IPS DF 4.7 (cell line): ENCODE measurements around the gene C2orf69.

ENCODE experiments used
- DNase-seq: peaks from one replicate; pipeline ENCODE4 v3.0.0-alpha.2; 2013; ENCODE audit warnings: low spot score; ENCODE audit errors: extremely low read depth

Gene C2orf69

DNA sequence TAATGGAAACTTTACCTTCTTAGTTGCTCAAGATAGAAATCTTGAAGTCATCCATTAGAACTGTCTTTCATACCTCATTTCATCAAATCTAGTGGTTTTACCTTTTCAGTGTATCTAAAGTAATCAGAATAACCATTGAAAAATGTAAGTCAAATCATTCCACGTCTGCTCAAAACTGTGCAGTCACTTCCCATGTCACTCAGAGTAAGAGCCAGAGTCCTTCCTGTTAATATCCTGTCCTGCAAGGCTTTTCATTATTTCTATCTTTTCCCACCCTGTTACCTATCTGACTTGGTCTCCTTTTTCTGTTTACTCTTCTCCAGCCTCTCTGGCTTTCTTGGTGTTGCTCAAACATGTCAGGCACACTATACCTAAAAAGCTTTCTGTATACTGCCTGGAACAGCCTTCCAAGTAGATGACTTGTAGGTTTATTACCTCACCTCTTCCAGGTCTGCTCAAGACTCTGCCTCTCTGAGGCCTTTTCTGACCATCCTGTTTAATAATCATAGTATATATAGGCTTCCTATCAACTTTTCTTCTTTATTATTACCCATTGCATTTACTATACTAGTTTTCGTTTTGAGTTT, 3.4 kb downstream of the C2orf69 start:
- DNase-seq, result no peak

DNA sequence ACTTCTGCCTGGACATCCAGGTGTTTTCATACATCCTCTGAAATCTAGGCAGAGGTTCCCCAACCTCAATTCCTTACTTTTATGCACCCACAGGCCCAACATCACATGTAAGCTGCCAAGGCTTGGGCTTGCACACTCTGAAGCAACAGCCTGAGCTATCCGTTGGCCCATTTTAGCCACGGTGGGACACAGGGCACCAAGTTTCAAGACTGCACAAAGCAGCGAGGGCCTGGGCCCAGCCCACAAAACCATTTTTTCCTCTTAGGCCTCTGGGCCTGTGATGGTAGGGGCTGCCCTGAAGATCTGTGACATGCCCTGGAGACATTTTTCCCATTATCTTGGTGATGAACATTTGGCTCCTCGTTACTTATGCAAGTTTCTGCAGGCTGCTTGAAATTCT, 5.9 kb downstream of the C2orf69 start:
- DNase-seq, result no peak

DNA sequence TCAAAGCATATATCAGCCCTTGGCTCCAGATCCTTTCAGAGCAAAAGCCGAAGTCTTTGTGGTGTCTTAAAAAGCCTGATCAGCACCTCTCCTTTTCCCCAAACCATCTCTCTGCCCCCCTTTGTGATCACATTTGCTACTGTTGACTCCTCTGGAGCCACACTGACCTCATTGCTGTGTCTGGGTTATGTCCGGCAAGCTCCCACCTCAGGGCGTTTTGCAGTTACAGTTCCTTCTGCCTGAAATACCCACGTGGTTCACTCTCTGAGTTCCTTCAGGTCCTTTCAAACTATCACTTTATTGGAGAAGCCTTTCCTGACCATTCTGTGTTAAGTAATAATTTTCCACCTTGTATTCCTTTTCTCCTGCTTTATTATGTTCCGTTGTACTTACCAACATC, 11.8 kb downstream of the C2orf69 start:
- no peak for DNase-seq

DNA sequence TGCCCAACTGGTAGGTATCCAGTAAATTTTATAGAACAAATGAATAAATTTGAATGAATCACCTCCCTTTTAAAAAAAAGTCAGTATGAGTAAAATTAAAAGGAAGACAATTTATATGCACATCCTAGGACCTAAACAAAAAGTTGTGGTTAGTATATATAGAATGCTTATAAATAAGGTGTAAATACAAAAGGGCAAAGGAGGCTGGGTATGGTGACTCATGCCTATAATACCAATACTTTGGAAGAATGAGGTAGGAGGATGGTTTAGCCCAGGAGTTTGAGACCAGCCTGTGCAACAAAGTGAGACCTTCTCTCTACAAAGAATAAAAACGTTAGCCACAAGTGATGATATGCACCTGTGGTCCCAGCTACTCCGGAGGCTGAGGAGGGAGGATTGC, 12.8 kb downstream of the C2orf69 start:
- DNase-seq, result no peak

DNA sequence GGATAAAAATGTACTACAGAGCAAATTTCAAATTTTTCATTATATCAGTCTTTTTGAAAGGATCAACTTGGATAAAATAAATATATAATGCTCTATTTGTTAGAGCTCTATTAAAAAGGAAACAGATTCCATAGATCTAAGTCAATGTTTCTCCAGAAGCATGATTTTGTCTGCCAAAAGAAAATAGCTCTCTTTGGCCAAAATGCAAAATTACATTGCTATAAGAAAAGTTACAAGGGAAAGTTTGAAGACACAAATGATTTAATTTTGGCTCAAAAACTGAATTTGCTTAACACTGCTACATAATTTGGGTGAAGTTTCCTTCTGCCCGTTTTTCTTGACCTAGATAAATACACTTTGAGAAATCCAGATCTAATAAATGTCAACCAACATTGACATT, 15.7 kb downstream of the C2orf69 start:
- DNase-seq, result no peak

DNA sequence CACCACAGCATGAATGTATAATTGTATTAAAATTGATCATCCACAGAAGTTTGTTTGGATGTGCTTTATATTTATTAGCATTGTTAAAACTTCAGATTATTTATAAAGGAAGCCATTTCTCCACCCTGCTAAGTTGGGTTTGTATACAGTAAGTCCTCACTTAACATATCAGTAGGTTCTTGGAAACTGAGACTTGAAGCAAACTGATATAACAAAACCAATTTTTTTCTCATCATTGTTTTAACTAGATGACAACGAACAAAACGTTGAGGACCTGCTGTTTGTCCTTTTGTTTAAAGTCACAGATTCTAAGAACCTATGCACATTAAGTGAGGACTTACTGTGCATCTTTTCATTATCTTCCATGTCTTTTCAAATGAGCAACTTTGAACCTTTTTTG, 17.1 kb downstream of the C2orf69 start:
- DNase-seq, result no peak

DNA sequence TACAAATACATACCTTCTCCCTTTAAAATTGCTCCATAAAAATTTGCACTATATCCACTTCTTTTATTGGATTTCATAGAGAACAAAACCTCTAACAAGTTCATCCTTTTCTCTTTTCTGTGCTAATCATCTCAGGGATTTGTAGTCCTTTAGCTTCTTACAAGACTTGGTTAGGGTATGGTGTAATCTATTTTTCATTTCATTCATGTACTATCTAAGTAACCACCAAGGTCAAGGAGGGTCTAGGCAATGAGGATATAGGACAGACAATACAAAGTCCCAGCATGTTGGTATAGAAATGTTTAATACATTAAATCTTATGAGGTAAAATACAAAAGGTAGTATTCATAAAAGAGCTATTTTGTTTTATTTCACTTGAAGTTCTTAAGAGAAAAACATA, 17.5 kb downstream of the C2orf69 start:
- DNase-seq, result no peak

DNA sequence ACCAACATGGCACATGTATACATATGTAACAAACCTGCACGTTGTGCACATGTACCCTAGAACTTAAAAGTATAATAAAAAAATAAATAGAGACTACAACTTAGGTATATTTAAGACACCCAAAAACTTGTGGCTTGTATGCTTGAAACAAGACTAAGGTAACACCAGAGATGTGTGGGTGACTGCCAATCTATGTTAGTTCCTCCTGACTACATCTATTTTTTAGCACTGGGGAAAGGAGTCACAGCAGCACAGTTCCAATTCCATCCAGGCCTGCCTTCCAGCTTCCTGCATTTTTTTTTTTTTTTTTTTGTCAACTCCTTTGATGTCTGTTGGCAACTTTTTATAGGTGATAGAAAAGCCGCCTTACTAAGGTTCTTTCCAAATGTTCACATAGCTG, 18.2 kb downstream of the C2orf69 start:
- DNase-seq, result no peak

DNA sequence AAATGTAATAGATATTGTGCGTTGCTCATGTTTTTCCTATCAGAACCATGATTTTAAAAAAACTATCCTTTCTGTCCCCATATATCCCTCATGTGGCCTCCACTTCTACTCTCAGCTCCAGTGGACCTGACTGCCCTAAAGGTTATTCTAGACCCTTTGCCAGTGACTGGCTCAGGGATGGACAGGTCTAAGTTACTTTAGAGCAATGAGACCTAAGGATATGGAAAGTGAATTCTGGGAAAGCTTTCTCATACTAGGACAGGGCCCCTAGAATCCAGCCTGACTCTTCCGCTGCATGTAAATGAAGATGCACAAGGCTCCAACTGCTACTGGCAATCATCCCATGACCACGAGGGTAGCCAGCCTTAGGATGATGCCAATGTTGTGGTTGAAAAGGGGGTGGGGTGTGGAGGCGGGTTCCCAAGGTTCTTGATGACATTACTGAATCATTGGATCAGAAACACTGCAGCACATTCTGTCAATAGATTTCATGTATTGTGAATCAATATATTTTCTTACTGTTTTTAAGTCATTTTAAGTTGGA, 21.3 kb downstream of the C2orf69 start:
- no peak for DNase-seq

DNA sequence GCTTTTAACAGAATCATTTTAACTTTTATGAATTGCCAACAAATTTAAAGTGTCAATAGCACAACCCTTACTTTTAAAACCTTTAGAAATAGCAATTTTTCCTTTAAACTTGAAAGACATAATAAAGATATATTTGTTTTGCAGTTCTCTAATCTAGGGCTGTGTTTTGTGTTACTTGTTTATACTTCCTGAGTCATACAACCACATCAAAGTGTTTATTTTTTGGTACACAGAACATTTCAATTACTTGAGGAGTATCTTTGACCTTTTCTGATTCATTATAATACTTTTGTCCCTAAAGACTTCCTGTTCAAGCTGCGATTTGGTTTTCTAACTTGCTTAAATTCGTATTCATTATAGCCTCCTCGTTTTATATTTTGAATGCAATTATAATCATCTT, 22.4 kb downstream of the C2orf69 start:
- DNase-seq, result no peak

DNA sequence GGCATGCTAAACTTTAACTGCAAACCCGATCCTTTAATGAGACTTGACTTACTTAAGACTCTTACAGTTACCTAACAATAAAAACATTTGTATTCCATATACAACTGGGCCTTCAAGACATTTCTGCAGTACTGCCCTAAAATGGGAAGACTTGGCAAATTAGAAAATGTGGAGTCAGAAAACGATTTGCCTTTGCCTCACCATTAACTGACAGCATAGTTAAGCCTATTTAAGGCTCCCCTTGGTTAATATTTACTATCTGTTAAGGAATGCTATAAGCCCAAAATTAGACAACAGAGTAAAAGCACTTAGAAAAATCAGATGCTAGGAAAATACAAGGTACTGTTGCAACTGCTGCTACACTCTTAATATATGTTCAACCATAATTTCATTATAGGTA, 25.5 kb downstream of the C2orf69 start:
- no peak for DNase-seq

DNA sequence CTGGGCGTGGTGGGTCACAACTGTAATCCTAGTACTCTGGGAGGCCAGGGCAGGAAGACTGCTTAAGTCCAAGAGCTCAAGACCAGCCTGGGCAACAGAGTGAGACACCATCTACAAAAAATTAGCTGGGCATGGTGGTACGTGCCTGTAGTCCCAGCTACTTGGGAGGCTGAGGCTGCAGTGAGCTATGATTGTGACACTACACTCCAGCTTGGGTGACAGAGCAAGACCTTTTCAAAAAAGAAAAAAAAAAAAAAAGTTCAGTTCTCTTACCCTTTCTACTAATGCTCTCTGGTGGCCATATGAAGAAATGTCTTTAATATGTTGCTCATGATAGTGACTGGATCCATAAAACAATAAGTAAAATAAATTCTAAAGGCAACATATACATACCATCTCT, 29.3 kb downstream of the C2orf69 start:
- no peak for DNase-seq

DNA sequence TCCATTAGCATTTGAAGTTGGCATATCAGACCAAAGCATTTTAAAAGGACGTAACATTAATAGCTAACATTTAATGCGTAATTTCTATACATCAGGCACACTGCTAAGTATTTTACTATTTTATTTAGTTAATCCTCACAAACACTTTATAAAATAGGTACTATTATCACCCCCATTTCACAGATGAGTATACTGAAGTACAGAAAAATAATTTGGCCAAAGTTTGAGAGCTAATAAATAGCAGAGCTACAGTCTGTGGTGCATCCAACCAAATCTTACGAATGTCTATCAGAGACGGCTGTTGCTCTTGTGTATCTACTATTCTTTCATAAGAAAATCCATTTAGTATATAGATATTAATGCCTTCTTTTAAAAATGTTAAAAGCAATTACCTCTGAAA, 32.3 kb downstream of the C2orf69 start:
- DNase-seq, result no peak

DNA sequence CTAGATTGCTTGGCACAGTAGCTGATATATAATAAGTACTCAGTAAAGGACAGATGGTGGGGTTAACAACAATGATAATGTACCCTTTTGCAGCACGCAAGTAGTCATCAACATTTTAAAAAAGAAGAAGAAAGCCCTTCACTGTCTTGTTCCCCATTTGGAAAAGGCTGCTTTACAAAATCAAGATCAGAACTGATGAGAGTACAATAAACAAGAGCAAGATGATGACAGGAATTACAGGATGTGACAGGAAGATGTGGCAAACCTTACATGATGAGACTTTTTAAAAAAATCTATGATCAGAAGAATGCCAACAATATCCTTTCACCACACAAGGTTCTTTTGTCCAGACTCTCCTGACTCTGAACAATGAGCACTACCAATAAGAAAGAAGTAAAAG, 35.1 kb downstream of the C2orf69 start:
- no peak for DNase-seq

DNA sequence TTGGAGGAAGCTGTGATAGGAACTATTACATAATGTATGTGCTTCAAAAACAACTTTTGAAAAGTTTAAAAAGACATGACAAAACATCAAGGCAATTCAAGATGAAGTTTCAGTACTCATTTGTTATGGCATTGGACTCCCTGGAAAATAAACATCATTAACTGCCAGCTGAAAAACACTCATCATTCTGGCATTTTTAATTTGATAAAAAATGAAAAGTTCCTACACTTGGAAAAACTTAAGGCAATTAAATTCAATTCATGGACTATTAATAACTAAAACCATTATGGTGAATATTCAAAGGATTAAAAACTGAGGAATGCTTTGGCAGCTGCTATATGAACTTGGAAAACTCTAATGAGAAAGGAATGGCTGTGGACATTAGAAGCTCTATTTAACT, 35.7 kb downstream of the C2orf69 start:
- DNase-seq, result no peak

DNA sequence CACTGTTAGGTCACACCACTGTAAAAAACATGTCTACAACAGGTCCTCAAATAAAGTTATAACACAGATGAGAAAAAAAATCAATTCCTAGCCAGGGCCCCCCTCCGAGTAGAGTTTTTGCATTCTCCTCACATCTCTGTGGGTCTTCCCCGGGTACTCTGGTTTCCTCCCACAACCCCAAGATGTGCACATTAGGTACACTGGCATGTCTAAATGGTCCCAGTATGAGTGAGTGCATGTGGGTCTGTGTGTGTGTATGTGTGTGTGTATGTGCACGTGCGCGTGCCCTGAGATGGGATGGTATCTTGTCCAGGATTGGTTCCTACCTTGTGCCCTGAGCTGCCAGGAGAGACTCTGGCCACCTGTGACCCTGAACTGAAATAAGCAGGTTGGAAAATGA, 39.3 kb downstream of the C2orf69 start:
- no peak for DNase-seq

DNA sequence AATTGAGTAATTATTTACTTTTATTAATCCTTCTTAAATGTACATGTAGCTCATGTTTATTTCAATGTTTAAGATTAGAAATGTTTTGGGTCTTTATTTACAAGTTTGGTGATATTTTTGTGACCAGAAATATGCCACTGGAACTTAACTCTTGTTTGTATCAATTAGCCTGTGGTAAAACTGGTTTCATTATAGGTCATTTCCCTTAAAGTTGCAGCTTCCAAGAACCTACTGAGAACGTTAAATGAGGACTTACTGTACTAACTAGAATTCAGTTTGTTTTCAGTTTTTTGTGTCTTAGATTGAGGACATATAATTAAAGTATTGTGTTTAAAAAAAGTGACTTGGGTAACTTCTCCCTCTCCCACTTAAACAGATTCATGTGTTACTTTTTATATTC, 39.9 kb downstream of the C2orf69 start:
- no peak for DNase-seq

DNA sequence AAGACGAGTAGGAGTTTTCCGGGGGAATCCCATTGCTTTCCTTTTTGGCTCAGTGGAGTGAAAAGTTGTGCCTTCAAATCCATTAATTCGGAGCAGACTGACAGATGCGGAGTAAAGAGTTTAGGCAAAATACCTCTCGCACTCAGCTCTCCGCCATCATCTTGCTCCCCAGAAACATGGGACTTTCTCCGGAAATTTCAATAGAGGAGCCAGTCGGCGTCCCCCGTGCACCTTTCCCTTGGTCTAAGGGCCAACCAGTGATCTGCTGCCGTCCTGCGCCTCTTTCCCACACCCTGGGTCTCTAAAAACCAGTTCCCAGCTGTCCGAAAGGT, 43.9 kb downstream of the C2orf69 start:
- DNase-seq, result no peak

DNA sequence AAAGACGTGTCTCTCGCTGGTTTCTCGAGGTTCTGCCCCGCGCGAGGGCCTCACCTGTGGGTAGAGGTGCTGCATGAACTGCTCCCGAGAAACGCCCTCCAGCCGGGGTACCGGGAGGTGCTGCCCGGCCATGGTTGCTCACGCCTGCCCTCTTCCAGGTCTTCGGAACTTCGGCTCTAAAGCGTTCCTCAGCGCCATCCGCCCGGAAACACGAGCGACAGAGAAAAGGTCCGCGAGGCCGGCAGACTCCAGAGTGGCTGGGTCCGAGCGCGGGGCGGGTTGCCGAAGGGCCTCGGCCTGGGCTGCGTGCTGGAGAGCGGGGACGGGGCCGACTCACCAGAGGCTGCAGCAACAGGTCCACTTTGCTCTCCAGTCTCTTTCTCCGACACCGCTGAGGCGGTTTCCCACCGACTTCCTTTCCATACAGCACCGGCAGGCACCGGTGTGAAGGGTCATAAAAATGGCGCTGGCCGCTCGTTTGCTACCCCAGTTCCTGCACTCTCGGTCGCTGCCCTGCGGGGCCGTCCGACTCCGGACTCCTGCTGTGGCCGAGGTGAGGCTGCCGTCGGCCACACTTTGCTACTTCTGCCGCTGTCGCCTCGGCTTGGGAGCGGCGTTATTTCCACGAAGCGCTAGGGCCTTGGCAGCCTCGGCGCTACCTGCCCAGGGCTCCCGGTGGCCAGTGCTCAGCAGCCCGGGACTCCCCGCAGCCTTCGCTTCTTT, 44.4 kb downstream of the C2orf69 start, which contains the start of the genes MAIP1 and TYW5:
Gene MAIP1 (plus strand): TSS at position 244 of the 723 bp plus-strand sequence. CDS start 217 bp downstream, at position 461.
Gene TYW5 (minus strand): TSS at position 153 of the 723 bp plus-strand sequence. CDS start 21 bp downstream, at position 132.
- peak; percentile 38 for DNase-seq

DNA sequence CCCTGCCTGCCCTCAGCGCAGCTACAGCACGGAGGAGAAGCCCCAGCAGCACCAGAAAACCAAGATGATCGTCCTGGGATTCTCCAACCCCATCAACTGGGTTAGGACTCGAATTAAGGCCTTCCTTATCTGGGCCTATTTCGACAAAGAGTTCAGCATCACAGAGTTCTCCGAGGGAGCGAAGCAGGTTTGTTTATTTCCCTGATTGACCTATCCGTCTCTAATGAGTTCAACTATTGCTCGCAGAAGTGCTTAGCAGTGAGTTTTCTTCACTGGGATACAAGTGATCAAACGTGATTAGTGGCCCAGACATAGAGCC, 44.9 kb downstream of the C2orf69 start:
- no peak for DNase-seq

DNA sequence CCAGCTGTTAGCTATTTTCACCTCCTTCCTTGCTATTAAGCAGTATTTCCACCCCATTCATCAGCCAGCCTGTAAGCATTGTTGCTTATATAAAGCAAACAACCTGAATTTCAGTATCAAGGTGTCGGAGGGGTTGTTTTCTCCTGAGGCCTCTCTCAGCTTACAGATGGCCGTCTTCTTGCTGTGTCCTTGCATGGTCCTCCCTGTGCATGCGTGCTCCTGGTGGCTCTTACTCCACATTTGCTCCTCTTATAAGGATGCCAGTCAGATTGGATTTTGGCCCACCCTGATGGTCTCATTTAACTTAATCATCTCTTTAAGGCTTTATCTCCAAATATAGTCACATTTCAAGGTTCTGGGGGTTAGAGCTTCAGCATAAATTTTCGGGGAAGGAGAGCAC, 46.9 kb downstream of the C2orf69 start:
- DNase-seq, result no peak

DNA sequence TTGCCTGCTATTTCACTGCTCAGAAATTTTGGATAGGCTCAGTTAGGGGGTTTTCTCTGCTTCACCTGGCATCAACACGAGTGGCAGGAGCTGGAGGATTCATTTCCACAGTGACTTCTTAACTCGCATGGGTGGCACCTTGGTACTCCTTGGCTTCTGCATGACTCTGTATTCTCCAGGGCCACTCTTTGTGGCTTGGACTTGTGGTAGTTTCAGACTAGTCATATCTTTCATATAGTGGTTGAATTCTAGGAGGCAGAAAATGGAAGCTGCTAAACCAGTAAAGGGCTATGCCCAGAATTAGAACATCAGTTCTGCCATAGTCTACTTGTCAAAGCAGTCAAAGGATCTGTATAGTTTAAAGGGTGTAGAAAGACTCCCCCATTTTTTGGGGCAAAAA, 51.1 kb downstream of the C2orf69 start:
- no peak for DNase-seq

DNA sequence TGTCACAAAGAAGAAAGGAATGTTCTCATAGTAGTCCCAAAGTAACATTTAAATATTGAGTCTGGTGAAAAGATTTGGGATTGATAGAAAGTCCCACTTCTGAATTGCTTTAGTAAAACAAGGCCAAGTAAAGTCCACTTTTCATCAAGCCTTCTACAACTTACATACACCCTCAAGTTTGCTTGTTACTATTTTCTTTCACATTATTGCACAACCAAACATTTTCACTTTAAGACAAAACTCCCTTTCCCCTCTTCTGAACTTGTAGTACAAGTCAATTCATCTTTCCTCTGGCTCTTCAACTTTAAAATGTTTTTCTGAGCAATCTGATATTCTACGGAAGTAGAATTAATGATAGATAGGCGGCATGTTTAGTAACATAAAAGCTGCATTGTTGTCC, 55.3 kb downstream of the C2orf69 start:
- DNase-seq, result no peak
